Stimulated activated CD4-positive, alpha-beta T cell treated with anti-CD3 and anti-CD28 coated beads, Interleukin-2, amount 100 ng/mL, for 48 hours (primary cell): Measurements from ENCODE around the gene SRPRB.

Experiments
- DNase-seq, 2 donors: peaks; one replicate each; pipeline ENCODE4 v3.0.0-alpha.2; 2020

SRPRB gene

GRCh38 chr3:133849346-133849745, 43.7 kb downstream of the SRPRB start:
- DNase-seq = no peak

GRCh38 chr3:133850034-133850433, 44.4 kb downstream of the SRPRB start:
- no peak for DNase-seq

DNA sequence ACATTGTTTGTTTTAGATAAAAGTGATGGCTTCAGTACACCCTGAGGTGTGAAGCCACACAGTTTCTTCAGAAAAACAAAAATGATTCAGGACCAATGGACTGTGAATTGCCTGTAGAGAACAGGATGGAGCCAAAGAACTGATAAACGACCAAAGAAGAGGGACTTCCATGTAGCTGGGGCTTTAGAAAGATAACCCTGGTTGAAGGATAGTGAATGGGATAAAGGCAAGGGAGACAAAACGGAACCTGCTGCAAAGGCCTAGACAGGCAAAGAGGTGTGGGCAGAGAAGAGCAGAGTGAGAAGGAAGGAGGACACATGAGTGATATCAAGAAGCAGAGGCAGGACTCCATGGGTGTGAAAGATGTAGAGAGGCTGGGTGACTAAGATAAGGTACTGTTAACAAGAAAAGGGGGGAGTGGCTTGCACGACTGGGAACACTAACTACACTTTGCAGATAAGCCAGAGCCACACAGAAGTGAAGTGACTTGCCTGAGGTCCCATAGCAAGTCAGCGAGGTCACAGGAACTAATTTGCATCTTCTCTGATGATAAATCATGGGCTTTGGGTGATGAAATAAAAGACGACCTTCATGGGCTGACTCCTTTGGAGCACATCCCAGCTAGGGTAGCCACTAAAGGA, 45.8 kb downstream of the SRPRB start:
- DNase-seq = no peak

DNA sequence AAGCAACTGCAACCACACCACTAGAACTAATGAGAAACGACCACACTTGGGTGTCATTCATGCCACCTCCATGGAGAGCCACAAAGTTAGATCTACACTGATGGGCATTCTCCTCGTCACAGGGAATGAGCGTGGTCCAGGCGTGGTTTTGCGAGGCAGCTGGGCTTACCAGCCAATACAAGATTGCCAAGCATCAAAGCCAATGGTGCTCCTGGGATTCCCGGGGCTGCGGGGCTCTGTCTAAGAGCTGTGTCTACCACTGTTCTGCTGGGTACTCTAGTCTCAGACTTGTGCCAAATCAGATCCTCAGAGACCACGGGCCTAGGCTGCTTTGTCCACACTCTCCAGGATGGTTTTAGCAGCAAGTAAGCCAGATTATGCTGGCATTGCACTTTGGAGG, 46.3 kb downstream of the SRPRB start:
- no peak for DNase-seq

- DNase-seq = no peak
Observed at GRCh38 chr3:133853063-133853924, 47.7 kb downstream of the SRPRB start.

GRCh38 chr3:133853925-133854227, 48.3 kb downstream of the SRPRB start:
- no peak for DNase-seq

- no peak for DNase-seq
Observed at GRCh38 chr3:133854264-133855001, 48.8 kb downstream of the SRPRB start.

DNA sequence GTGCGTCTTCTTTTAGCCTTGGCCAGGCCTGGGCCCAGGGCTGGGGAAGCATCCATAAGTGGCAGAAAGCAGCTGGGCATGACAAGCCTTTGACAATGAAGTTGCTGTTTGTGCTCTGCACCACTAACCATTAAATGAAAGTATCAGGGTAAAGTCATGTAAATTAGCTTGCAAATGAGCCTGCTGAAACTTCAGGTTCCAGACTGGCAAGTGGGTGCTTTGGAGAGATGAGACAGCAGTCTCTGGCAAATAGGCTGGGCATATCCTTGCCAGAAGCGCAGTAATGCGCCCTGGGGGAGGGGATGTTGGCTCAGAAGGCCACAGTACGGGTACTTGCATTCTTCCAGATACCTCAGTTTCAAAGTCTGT, 49.4 kb downstream of the SRPRB start:
- DNase-seq = no peak

- no peak for DNase-seq
Observed at GRCh38 chr3:133855772-133856171, 50.2 kb downstream of the SRPRB start.

GRCh38 chr3:133856316-133856715, 50.7 kb downstream of the SRPRB start:
- DNase-seq = no peak

DNA sequence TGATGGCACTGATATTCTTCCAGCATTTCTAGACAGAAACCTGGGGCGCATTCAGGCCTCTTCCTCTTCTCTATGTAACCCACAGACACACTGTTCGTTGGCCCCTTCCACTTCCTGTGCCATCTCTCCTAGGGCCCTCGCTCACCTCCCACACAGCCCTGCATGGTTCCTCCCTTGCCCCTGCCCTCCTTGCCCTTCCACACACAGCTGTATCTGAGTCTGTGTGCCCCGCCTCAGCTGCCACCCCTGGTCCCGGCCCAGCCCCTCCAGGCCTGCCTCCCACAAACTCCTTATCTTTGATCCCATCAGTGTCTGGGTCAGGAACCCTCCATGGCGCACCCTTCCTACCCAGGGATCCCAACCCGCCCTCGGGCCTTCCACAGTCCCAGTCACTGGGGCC, 52.2 kb downstream of the SRPRB start:
- DNase-seq = no peak

DNA sequence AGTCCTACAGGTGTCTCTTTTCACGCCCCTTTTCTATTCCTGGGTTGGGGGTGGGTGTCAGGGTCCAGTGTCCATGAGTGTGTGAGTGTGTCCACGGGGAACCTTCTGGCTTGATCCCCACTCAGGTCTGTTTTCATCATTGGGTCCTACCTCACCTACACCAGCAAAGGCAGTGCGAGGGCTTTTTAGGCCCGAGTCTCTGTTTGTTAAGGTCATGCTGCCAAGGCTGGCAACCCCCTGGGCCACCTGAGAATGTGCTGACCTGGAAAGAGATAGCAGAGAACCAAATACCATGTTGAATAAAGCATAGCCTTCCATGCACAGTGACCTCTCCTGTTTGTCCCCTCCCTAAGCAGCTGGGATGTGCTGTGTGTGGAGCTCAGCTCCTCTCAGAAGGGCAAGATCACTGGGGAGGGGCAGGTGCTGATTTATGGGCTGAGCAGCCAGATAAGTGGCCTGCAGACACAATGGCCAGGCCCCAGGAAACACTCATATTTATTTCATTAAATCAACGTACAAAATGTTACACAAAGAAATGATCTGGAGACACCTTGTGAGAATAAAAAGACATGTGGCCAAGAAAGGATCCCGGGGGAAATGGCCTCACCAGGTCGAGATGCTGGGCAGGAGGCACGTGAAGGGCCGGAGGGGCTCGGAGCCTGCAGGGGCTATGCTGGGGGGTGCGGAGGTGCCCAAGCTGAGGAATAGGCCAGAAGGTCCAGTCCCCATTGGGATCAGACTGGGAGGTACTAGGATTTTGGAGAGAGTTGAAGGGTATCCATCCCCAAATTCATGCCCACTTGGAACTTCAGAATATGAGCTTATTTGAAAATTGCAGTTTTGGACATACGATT, 54.0 kb downstream of the SRPRB start:
- no peak for DNase-seq

- no peak for DNase-seq
Observed at GRCh38 chr3:133860519-133860918, 54.9 kb downstream of the SRPRB start.

- no peak for DNase-seq
Observed at GRCh38 chr3:133862161-133862560, 56.5 kb downstream of the SRPRB start.

DNA sequence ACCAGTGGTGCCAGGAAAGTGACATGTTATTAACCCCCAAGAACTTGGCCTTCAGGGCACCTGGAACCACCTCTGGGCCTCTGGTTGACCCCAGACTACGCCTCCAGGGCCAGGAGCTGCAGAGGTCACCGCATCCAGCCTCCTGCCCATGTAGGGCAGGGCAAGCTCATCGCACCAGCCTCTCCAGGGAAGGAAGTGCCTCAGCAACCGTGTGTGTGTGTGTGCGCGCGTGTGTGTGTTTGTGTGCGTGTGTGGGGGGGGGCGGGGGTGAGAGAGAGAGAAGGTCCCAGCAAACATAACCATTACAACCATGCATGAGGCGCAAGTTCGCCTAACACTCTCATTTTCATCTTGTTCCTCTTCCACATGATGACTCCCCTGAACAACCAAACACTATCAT, 58.3 kb downstream of the SRPRB start:
- no peak for DNase-seq

DNA sequence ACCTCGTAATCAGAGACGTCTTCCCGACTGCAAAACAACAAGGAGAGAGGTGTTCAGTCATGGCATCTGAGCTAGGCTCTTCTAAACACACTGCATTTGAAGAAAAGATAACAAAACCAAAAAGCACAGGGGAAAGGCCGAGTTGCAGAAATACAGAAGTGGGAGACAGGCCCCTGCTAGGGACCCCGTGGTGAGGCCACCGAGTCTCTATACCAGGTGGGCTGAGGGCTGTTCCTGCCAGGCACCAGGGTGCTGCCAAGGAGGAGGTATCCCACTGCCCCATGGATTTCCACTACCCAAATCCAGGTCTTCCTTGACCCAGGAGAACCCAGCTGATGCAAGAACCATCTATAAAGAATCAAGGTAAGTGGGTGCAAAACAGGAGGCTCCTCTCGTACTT, 59.0 kb downstream of the SRPRB start:
- DNase-seq = no peak

- DNase-seq = no peak
Observed at GRCh38 chr3:133865136-133865855, 59.7 kb downstream of the SRPRB start.

DNA sequence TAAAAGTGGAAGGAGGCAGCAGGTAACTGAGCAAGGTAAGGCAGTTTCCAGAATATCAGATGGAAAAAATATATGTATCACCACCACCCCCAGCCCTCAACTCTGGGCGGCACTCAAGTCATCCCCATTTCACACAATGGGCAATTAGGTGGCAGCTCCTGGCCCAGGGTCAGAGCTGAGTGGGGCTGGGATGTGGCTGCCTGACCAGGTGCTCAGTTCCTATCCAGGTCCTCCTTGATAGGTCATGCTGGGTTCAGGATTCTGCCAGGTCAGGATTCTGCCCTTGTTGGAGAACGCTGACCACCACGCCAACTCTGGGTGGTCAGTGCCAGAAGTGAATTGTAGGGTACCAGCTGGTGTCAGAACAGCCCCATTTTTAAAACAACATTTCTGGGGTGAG, 60.5 kb downstream of the SRPRB start:
- DNase-seq = no peak

- no peak for DNase-seq
Observed at GRCh38 chr3:133868186-133868585, 62.6 kb downstream of the SRPRB start.

DNA sequence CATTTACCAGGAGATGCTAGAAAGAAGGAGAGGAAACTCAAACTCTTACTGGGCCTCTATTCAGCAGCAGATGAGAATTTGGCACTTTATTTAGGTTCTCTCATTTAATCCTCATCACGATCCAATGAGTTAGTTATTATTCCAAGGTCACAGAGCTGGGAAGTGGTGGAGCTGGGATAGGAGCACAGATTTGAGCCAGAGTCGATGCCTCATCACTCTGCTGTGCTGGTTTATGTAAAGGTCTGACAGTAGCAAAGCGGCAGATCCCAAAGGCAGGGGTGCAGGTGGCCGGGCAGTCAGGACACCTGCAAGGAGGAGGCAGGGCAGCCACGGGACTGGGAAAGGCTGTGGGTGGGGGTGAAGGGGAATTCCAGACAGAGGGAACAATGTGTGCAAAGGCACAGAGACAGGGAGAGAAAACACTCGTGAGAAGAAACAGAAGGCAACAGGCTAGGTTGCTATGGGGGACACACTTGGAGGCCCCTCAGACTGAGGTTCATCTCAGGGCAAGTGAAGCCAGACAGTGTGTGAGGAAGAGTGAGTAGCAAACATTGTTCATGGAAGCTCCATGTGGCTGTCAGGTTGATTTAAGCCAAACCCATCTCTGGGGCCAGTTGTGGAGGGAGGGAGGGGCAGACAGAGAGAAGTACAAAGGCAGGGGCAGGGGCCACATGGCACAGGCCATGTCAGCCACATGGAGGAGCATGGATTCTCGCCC, 63.3 kb downstream of the SRPRB start:
- no peak for DNase-seq

DNA sequence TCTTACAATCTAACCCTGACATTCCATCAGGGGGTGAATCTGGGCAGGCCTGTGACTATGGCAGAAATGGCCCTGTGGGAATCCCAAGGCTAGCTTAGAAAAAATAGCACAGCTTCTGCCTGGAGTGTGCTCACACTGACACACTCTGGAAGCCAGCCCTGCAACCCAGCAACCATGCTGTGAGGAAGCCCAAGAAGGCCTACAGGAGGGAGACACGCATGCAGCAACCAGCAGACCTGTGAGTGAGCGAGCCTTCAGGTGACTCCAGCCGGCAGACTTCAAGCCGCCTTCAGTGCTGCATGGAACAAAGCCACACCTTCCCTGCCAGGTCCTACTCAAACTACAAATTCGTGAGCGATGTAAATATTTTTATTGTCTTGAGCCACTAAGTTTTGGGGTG, 64.0 kb downstream of the SRPRB start:
- no peak for DNase-seq

DNA sequence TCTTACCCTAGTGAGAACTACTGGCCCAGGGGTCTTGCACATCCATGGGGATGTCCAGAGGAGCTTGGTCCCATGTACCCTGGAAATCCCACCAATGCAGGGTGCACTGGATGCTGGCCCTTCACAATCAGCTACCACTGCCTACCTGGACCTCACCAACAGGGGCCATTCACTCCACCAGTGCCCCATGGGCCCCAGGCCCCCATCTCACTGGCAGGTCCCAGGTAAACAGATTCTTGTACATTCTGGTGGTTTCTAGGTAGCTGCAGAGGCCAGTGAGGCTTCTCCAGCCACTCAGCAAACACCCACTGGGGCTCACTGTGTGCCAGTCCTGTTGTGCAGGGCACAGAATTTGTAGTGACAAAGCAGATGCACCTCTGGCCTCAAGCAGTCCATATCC, 65.2 kb downstream of the SRPRB start:
- no peak for DNase-seq
